Mesenchymal stem cell (in vitro differentiated cells and primary cell): ENCODE results near the gene NDFIP2.

ENCODE experiments used
- DNase-seq: peaks from one replicate; pipeline ENCODE4 v3.0.0-alpha.2; 2013
- H2AFZ ChIP-seq: one replicate; pipeline ENCODE4 v1.6.1; 2013; ENCODE audit warnings: low read depth, mild to moderate bottlenecking, control low read depth, inconsistent platforms, low read length, moderate library complexity
- H2AK5ac ChIP-seq: 2 replicates; pipeline ENCODE4 v1.6.1; 2013; ENCODE audit warnings: low read length, moderate library complexity, mild to moderate bottlenecking, inconsistent platforms; ENCODE audit not compliant: severe bottlenecking
- H2BK120ac ChIP-seq: one replicate; pipeline ENCODE4 v1.6.1; 2013; ENCODE audit warnings: low read depth, mild to moderate bottlenecking, inconsistent platforms, low read length, moderate library complexity
- H2BK12ac ChIP-seq, 2 experiments: one replicate each; pipeline ENCODE4 v1.6.1; 2013; ENCODE audit warnings: inconsistent platforms in 2 of 2, low read length in 2 of 2, mild to moderate bottlenecking in 2 of 2, moderate library complexity in 2 of 2, control low read depth in 1 of 2
- H2BK15ac ChIP-seq: one replicate; pipeline ENCODE4 v1.6.1; 2013; ENCODE audit warnings: mild to moderate bottlenecking, low read depth, inconsistent platforms; ENCODE audit not compliant: poor library complexity, severe bottlenecking
- H2BK5ac ChIP-seq: 2 replicates; pipeline ENCODE4 v1.6.1; 2013; ENCODE audit warnings: low read depth, mild to moderate bottlenecking, low read length, control low read depth, inconsistent platforms; ENCODE audit not compliant: poor library complexity, severe bottlenecking
- H3K14ac ChIP-seq, 2 experiments: one replicate each; pipeline ENCODE4 v1.6.1; 2013; ENCODE audit warnings: inconsistent platforms in 2 of 2, low read length in 2 of 2, control low read depth in 1 of 2, mild to moderate bottlenecking in 1 of 2, moderate library complexity in 1 of 2
- H3K18ac ChIP-seq, 2 experiments: one replicate each; pipeline ENCODE4 v1.6.1; 2013; ENCODE audit warnings: inconsistent platforms in 2 of 2, low read length in 2 of 2, control low read depth in 1 of 2, low read depth in 1 of 2, mild to moderate bottlenecking in 1 of 2
- H3K23ac ChIP-seq, 2 experiments: one replicate each; pipeline ENCODE4 v1.6.1; 2013; ENCODE audit warnings: inconsistent platforms in 2 of 2, low read length in 2 of 2, mild to moderate bottlenecking in 2 of 2, moderate library complexity in 2 of 2, control low read depth in 1 of 2
- H3K27ac ChIP-seq: 2 replicates; pipeline ENCODE4 v1.5.1; 2013; ENCODE audit warnings: mild to moderate bottlenecking, moderate library complexity, low read length, control low read depth, inconsistent platforms; ENCODE audit not compliant: poor library complexity, severe bottlenecking
- H3K27me3 ChIP-seq, 2 experiments: 2 replicates each; pipeline versions ENCODE4 v1.6.1 to v1.7.0; 2013; ENCODE audit warnings: low read length in 2 of 2, mild to moderate bottlenecking in 2 of 2, moderate library complexity in 2 of 2, control low read depth in 1 of 2, inconsistent platforms in 1 of 2; ENCODE audit not compliant: control insufficient read depth in 1 of 2, insufficient read depth in 1 of 2
- H3K36me3 ChIP-seq, 2 experiments: 2 replicates each; pipeline versions ENCODE4 v1.6.1 to v1.7.0; 2013; ENCODE audit warnings: low read length in 2 of 2, control low read depth in 1 of 2, inconsistent platforms in 1 of 2, low read depth in 1 of 2, mild to moderate bottlenecking in 1 of 2; ENCODE audit not compliant: insufficient read depth in 2 of 2, control insufficient read depth in 1 of 2
- H3K4ac ChIP-seq, 2 experiments: one replicate each; pipeline ENCODE4 v1.6.1; 2013; ENCODE audit warnings: inconsistent platforms in 2 of 2, low read length in 2 of 2, mild to moderate bottlenecking in 2 of 2, moderate library complexity in 2 of 2, control low read depth in 1 of 2, low read depth in 1 of 2
- H3K4me1 ChIP-seq: 2 replicates; pipeline ENCODE4 v1.6.1; 2013; ENCODE audit warnings: low read depth, low read length, control low read depth; ENCODE audit not compliant: control insufficient read depth, insufficient read depth
- H3K4me2 ChIP-seq: 2 replicates; pipeline ENCODE4 v1.6.1; 2013; ENCODE audit warnings: low read length, mild to moderate bottlenecking, inconsistent platforms; ENCODE audit not compliant: poor library complexity, severe bottlenecking
- H3K4me3 ChIP-seq, 2 experiments: 2 replicates each; pipeline versions ENCODE4 v1.5.1 to v1.7.0; 2013; ENCODE audit warnings: low read length in 2 of 2, mild to moderate bottlenecking in 2 of 2, control low read depth in 1 of 2, low read depth in 1 of 2; ENCODE audit not compliant: insufficient read depth in 1 of 2
- H3K79me1 ChIP-seq: replicated peaks from 2 replicates; pipeline ENCODE4 v1.6.1; 2013; ENCODE audit warnings: mild to moderate bottlenecking, control low read depth, low read length, inconsistent platforms; ENCODE audit not compliant: poor library complexity, severe bottlenecking
- H3K9ac ChIP-seq: 2 replicates; pipeline ENCODE4 v1.7.0; 2013; ENCODE audit warnings: mild to moderate bottlenecking, low read length, moderate library complexity
- H3K9me3 ChIP-seq: 2 replicates; pipeline ENCODE4 v1.7.0; 2013; ENCODE audit warnings: mild to moderate bottlenecking, low read length; ENCODE audit not compliant: control insufficient read depth
- H4K8ac ChIP-seq: one replicate; pipeline ENCODE4 v1.6.1; 2013; ENCODE audit warnings: inconsistent platforms, mild to moderate bottlenecking, low read length, moderate library complexity
- H4K91ac ChIP-seq: one replicate; pipeline ENCODE4 v1.6.1; 2013; ENCODE audit warnings: mild to moderate bottlenecking, low read length, inconsistent platforms
- WGBS: methylation state at CpG from one replicate; pipeline ENCODE4 v1.1.7; 2013; ENCODE audit warnings: mixed read lengths; 5-methylcytosine and 5-hydroxymethylcytosine counted together

The NDFIP2 gene

DNA sequence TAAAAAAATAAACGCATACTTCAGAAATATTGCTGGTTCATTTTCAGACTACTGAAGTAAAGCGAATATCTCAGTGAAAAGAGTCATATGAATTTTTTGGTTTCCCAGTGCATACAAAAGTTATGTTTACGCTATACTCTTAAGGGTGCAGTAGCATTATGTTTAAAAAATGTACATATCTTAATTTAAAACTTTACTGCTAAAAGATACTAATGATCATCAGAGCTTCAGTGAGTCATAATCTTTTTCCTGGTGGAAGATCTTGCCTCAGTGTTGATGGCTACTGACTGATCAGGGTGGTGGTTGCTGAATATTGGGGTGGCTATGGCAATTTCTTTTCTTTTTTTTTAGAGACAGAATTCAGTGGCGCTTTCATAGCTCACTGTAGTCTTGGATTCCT, 48.9 kb downstream of the NDFIP2 start:
- Histone ChIP-seq H3K23ac (no peak overlapping the region), H2AK5ac (no peak overlapping the region), H3K4ac (no peak overlapping the region), H3K36me3 (peaks cover 3 to 43% of the 10 kb centered on the region in 2 experiments), H3K4me2 (no peak overlapping the region), H3K14ac (no peak overlapping the region), H2BK15ac (no peak overlapping the region), H2AFZ (no peak overlapping the region), H4K8ac (no peak overlapping the region), H2BK5ac (no peak overlapping the region), H3K9me3 (no peaks in the 10 kb centered on the region), H3K18ac (no peak overlapping the region), H3K27me3 (no peaks in the 10 kb centered on the region), H2BK12ac (no peak overlapping the region), H3K9ac (no peak overlapping the region), H3K79me1 (peaks cover 12% of the 10 kb centered on the region), H3K27ac (no peak overlapping the region), H2BK120ac (no peak overlapping the region), H4K91ac (no peak overlapping the region), H3K4me1 (peaks cover 2% of the 10 kb centered on the region), H3K4me3 (no peak overlapping the region)
- DNase-seq, result no peak
- WGBS, result 100% methylated on average over 2 of the region's 4 CpGs

- Histone ChIP-seq H3K27me3 (no peaks in the 10 kb centered on the region), H2AK5ac (no peak overlapping the region), H2AFZ (no peak overlapping the region), H3K4me1 (peaks cover 2% of the 10 kb centered on the region), H4K8ac (no peak overlapping the region), H3K23ac (no peak overlapping the region), H3K4me2 (no peak overlapping the region), H2BK120ac (no peak overlapping the region), H2BK5ac (no peak overlapping the region), H3K36me3 (peaks cover 3 to 42% of the 10 kb centered on the region in 2 experiments), H3K4ac (no peak overlapping the region), H2BK12ac (no peak overlapping the region), H3K14ac (no peak overlapping the region), H3K4me3 (no peak overlapping the region), H3K79me1 (peaks cover 12% of the 10 kb centered on the region), H2BK15ac (no peak overlapping the region), H3K18ac (no peak overlapping the region), H4K91ac (no peak overlapping the region), H3K9ac (no peak overlapping the region), H3K9me3 (no peaks in the 10 kb centered on the region), H3K27ac (no peak overlapping the region)
- WGBS, result 95% methylated on average over 2 of the region's 2 CpGs
- DNase-seq, result no peak
Observed at GRCh38 chr13:79530270-79530669, 49.3 kb downstream of the NDFIP2 start.

- H3K4me2 ChIP-seq, result no peak overlapping the region
- H2BK5ac ChIP-seq, result no peak overlapping the region
Observed at GRCh38 chr13:79531542-79532254, 50.7 kb downstream of the NDFIP2 start.

DNA sequence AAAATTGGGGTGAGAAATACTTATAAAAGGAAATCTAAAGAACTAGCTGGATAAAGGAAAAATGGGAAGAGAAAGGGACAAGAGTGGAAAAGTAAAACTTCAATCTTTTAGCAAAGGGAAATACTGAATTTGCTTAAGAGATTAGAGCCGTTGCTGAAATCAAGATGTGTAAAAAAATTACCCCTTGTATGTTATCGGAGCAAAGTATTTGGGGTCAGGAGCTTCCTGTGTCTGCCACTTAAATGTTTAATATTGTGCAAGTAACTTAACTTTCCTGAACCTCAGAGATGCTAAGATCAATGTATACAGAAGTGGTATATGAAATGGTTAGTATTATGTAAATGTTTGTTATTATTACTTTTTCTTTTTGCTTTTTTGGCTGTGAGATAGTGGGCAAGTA, 51.6 kb downstream of the NDFIP2 start:
- H3K4me3 ChIP-seq, result no peak overlapping the region
- 94% methylated on average over 2 of the region's 2 CpGs for WGBS
- no peak overlapping the region for H2AK5ac ChIP-seq
- no peak overlapping the region for H2BK15ac ChIP-seq
- H3K36me3 ChIP-seq, result peaks cover 9 to 24% of the 10 kb centered on the region in 2 experiments
- peaks cover 15% of the 10 kb centered on the region for H3K79me1 ChIP-seq
- no peak overlapping the region for H2BK5ac ChIP-seq
- no peak overlapping the region for H3K14ac ChIP-seq
- no peak overlapping the region for H2AFZ ChIP-seq
- H2BK12ac ChIP-seq, result no peak overlapping the region
- no peak overlapping the region for H3K27ac ChIP-seq
- H3K27me3 ChIP-seq, result no peaks in the 10 kb centered on the region
- no peak overlapping the region for H3K4ac ChIP-seq
- no peak for DNase-seq
- no peak overlapping the region for H3K23ac ChIP-seq
- H3K4me2 ChIP-seq, result no peak overlapping the region
- no peak overlapping the region for H3K9ac ChIP-seq
- no peaks in the 10 kb centered on the region for H3K9me3 ChIP-seq
- no peak overlapping the region for H4K91ac ChIP-seq
- H3K18ac ChIP-seq, result no peak overlapping the region
- H2BK120ac ChIP-seq, result no peak overlapping the region
- H4K8ac ChIP-seq, result no peak overlapping the region
- peaks cover 2% of the 10 kb centered on the region for H3K4me1 ChIP-seq

More at GRCh38 chr13:79531542-79532254, 50.7 kb downstream of the NDFIP2 start:
- Histone ChIP-seq H4K8ac (no peak overlapping the region), H3K18ac (no peak overlapping the region), H3K27ac (no peak overlapping the region), H3K9ac (no peak overlapping the region), H3K4ac (no peak overlapping the region), H3K79me1 (peaks cover 11% of the 10 kb centered on the region), H3K9me3 (no peaks in the 10 kb centered on the region), H3K36me3 (peaks cover 4 to 28% of the 10 kb centered on the region in 2 experiments), H2BK15ac (no peak overlapping the region), H4K91ac (no peak overlapping the region), H3K23ac (no peak overlapping the region), H3K4me1 (peaks cover 2% of the 10 kb centered on the region), H3K14ac (no peak overlapping the region), H2AFZ (no peak overlapping the region), H3K27me3 (no peaks in the 10 kb centered on the region), H2BK12ac (no peak overlapping the region), H3K4me3 (no peak overlapping the region), H2BK120ac (no peak overlapping the region), H2AK5ac (no peak overlapping the region)
- WGBS, result 98% methylated on average over 6 of the region's 7 CpGs
- no peak for DNase-seq
